Osteocyte (in vitro differentiated cells): ENCODE data around the gene IFNL1. TPM values are rescaled to one million over a fixed set of nuclear protein-coding genes. Genes with fewer than 3 reads are reported as not detected.

Source experiments
- DNase-seq: peaks from one replicate; pipeline ENCODE4 v3.0.0; 2021; ENCODE audit warnings: mixed read lengths; ENCODE audit not compliant: unreplicated experiment; ENCODE audit errors: extremely low spot score
- H3K27ac Mint-ChIP-seq: one replicate; pipeline ENCODE4 v1.8.0; 2021; ENCODE audit warnings: mild to moderate bottlenecking, mixed read lengths; ENCODE audit not compliant: unreplicated experiment
- H3K27me3 Mint-ChIP-seq: one replicate; pipeline ENCODE4 v1.8.0; 2021; ENCODE audit warnings: mixed read lengths; ENCODE audit not compliant: unreplicated experiment
- H3K36me3 Mint-ChIP-seq: one replicate; pipeline ENCODE4 v1.8.0; 2021; ENCODE audit warnings: mixed read lengths; ENCODE audit not compliant: unreplicated experiment
- H3K4me1 Mint-ChIP-seq: one replicate; pipeline ENCODE4 v1.8.0; 2021; ENCODE audit warnings: mixed read lengths; ENCODE audit not compliant: unreplicated experiment
- H3K4me3 Mint-ChIP-seq: one replicate; pipeline ENCODE4 v1.8.0; 2021; ENCODE audit warnings: mild to moderate bottlenecking, moderate library complexity, mixed read lengths; ENCODE audit not compliant: unreplicated experiment
- H3K9me3 Mint-ChIP-seq: one replicate; pipeline ENCODE4 v1.8.0; 2021; ENCODE audit warnings: mixed read lengths; ENCODE audit not compliant: unreplicated experiment
- CTCF ChIP-seq: fragments of 200-600 bp; sonication (generic); IDR thresholded peaks from 2 replicates; pipeline ENCODE4 v1.5.0; 2021; ENCODE audit warnings: antibody characterized with exemption, mild to moderate bottlenecking, moderate library complexity
- total RNA-seq: library from RNA; stranded (reverse); gene quantifications from 2 replicates; pipeline ENCODE4 v1.2.1, GENCODE V29; 2021

The IFNL1 gene
- total RNA-seq, 1 donor from 2014 or later, result not detected

- Mint-ChIP-seq H3K9me3 (no peaks in the 10 kb centered on the region), H3K4me3 (no peak overlapping the region), H3K4me1 (peaks cover 3% of the 10 kb centered on the region), H3K36me3 (no peaks in the 10 kb centered on the region), H3K27me3 (peaks cover 58% of the 10 kb centered on the region), H3K27ac (no peak overlapping the region)
- no peak for DNase-seq
- no peak for TF ChIP-seq CTCF
Measured at GRCh38 chr19:39251081-39251480, 45.1 kb upstream of the IFNL1 start.

DNA sequence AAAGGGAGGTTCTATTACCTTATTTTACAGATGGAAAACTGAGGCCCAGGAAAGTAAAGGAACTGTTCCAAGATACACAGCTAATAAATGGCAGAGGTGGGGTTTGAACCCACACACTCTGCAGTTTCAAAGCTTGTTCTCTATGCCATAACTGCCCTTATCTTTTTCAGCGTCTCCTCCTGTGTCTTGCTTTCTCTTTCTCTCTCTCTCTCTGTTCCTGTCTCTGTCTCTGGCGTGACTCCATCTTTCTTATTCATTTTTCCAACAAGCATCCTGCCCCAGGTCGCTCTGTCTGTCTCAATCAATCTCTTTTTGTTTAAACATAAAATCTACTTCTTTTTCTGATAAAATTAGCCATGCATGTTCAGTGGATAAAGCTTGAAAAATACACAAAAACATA lies 44.4 kb upstream of the IFNL1 start:
- H3K4me1 Mint-ChIP-seq, result peaks cover 3% of the 10 kb centered on the region
- H3K4me3 Mint-ChIP-seq, result no peak overlapping the region
- no peaks in the 10 kb centered on the region for H3K36me3 Mint-ChIP-seq
- peaks cover 62% of the 10 kb centered on the region for H3K27me3 Mint-ChIP-seq
- no peak overlapping the region for H3K27ac Mint-ChIP-seq
- TF ChIP-seq CTCF, result no peak
- H3K9me3 Mint-ChIP-seq, result no peaks in the 10 kb centered on the region
- DNase-seq, result no peak

GRCh38 chr19:39252458-39252857 lies 43.7 kb upstream of the IFNL1 start:
- Mint-ChIP-seq H3K4me3 (no peak overlapping the region), H3K27me3 (peaks cover 62% of the 10 kb centered on the region), H3K4me1 (peaks cover under 1% of the 10 kb centered on the region), H3K9me3 (no peaks in the 10 kb centered on the region), H3K27ac (no peak overlapping the region), H3K36me3 (no peaks in the 10 kb centered on the region)
- no peak for DNase-seq
- no peak for TF ChIP-seq CTCF

DNA sequence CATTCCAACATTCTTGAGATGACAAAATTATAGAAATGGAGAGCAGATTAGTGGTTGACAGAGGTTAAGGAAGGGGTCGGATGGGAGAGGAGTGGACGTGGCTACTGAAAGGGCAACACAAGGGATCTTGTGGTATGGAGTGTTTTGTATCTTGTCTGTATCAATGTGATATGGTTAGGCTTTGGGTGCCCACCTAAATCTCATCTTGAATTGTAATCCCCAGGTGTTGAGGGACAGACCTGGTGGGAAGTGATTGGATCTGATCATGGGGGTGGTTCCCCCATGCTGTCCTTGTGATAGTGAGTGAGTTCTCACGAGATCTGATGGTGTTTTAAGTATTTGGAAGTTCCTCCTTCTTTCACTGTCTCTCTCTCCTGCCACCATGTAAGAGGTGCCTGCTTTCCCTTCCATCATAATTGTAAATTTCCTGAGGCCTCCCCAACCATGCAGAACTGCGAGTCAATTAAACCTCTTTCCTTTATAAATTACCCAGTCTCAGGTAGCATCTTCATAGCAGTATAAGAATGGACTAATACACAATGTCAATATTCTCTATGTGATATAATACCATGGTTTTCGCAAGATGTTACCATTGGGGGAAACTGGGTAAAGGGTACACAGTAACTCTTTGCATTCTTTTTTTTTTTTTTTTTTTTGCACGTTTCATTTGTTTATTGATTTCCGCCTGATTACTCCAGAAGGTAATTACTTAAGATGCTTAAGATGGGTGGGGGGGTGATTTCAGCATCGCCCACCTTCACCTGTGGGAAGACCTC lies 42.6 kb upstream of the IFNL1 start:
- H3K4me3 Mint-ChIP-seq, result no peak overlapping the region
- H3K27me3 Mint-ChIP-seq, result peaks cover 65% of the 10 kb centered on the region

More for the DNA sequence above, 42.6 kb upstream of the IFNL1 start:
- DNase-seq, result no peak
- TF ChIP-seq CTCF, result no peak
- Mint-ChIP-seq H3K36me3 (no peaks in the 10 kb centered on the region), H3K9me3 (no peaks in the 10 kb centered on the region), H3K4me1 (no peaks in the 10 kb centered on the region), H3K27ac (no peak overlapping the region)
